Gastrocnemius medialis (tissue), 4 donors: ENCODE data around the gene RHOC.

Experiments
- CTCF ChIP-seq, 5 experiments: fragments of 450-650 bp in 3 of 5; fragments of 200-600 bp in 2 of 5; sonication (generic) in 2 of 5; IDR thresholded peaks in 4 of 5; conservative IDR thresholded peaks in 1 of 5; 1 replicate in 4 of 5; 2 replicates in 1 of 5; pipeline ENCODE4 v1.5.1; 2016 to 2019; ENCODE audit warnings: antibody characterized with exemption in 5 of 5, mild to moderate bottlenecking in 3 of 5, moderate library complexity in 3 of 5
- POLR2A ChIP-seq, 2 donors: fragments of 450-650 bp; IDR thresholded peaks; one replicate each; pipeline ENCODE4 v1.6.1; 2017; ENCODE audit warnings: antibody characterized with exemption in 2 of 2, mild to moderate bottlenecking in 2 of 2, moderate library complexity in 2 of 2

GRCh38 chr1:112731451-112731850 is 24.5 kb upstream of the RHOC start:
- no peak for TF ChIP-seq POLR2A (IDR thresholded peaks at IDR 0.05)
- TF ChIP-seq CTCF (IDR thresholded peaks at IDR 0.05 in 4 of 5, conservative IDR thresholded peaks at IDR 0.05 in 1 of 5) = no peak
